ENCODE results near the gene CABLES2. TPM values are rescaled to one million over a fixed set of nuclear protein-coding genes. Genes with fewer than 3 reads are reported as not detected.

Gene CABLES2
- total and polyA plus RNA-seq, 4 donors = 0.92 to 3.2 (median 2.0) TPM

GRCh38 chr20:62348604-62349003 lies 58.5 kb downstream of the CABLES2 start:
- TF ChIP-seq NR2F2 (IDR thresholded peaks at IDR 0.05) = no peak
- TF ChIP-seq HNF4A (conservative IDR thresholded peaks at IDR 0.05) = no peak
- TF ChIP-seq FOXA2 (IDR thresholded peaks at IDR 0.05) = no peak
- no peak for TF ChIP-seq SP1 (IDR thresholded peaks at IDR 0.05)
- TF ChIP-seq HNF4G (IDR thresholded peaks at IDR 0.05) = no peak
- Histone ChIP-seq H3K9me3 (ENCODE audit: control insufficient read depth in 4 of 4, low read length in 3 of 4) (no peaks in the 10 kb centered on the region), H3K9ac (ENCODE audit: low read depth in 1 of 2, low read length in 2 of 2) (no peak overlapping the region), H3K27me3 (ENCODE audit: control insufficient read depth in 4 of 4, insufficient read depth in 4 of 4, low read length in 3 of 4) (no peaks in the 10 kb centered on the region), H3K27ac (ENCODE audit: low read depth in 1 of 2, low read length in 2 of 2) (no peak overlapping the region), H3K4me1 (ENCODE audit: control insufficient read depth in 4 of 4, insufficient read depth in 4 of 4, low read length in 3 of 4) (peaks cover 5 to 16% (median 11%) of the 10 kb centered on the region in 4 donors), H3K4me3 (ENCODE audit: low read depth in 1 of 3, low read length in 3 of 3) (no peak overlapping the region), H3K36me3 (ENCODE audit: control insufficient read depth in 4 of 4, insufficient read depth in 3 of 4, low read depth in 1 of 4, low read length in 3 of 4) (peaks cover 0 to 20% (median 7%) of the 10 kb centered on the region in 4 donors)
- WGBS = 94% methylated on average over 1 of the region's 1 CpG
- no peak for DNase-seq (ENCODE audit: low spot score)

DNA sequence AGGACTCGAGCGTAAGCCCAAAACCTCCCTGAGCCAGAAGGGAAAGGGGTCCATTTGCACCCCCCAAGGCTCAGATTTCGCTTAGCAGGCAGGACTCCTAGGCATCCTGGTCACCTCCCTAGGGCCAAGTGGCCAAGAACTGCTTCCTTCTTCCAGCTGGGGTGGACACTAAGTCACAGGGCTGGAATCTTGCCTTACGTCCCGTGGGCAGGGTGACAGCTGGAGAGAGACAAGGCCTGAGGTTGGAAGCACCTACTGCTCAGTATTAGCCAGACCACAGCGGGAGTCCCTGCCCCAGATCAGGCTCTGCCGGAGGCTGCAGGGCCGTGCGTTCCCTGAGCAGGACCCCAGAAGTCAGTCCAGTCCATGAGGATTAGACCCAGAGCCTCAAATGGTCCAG lies 59.6 kb downstream of the CABLES2 start:
- TF ChIP-seq, protein P1, sequence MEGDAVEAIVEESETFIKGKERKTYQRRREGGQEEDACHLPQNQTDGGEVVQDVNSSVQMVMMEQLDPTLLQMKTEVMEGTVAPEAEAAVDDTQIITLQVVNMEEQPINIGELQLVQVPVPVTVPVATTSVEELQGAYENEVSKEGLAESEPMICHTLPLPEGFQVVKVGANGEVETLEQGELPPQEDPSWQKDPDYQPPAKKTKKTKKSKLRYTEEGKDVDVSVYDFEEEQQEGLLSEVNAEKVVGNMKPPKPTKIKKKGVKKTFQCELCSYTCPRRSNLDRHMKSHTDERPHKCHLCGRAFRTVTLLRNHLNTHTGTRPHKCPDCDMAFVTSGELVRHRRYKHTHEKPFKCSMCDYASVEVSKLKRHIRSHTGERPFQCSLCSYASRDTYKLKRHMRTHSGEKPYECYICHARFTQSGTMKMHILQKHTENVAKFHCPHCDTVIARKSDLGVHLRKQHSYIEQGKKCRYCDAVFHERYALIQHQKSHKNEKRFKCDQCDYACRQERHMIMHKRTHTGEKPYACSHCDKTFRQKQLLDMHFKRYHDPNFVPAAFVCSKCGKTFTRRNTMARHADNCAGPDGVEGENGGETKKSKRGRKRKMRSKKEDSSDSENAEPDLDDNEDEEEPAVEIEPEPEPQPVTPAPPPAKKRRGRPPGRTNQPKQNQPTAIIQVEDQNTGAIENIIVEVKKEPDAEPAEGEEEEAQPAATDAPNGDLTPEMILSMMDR (IDR thresholded peaks at IDR 0.05; ENCODE audit: low read depth, low read length, missing input control) = no peak
- TF ChIP-seq EGR1 (IDR thresholded peaks at IDR 0.05; ENCODE audit: low read depth in 2 of 2) (no peak), FOXA1 (IDR thresholded peaks at IDR 0.05) (no peak)
- H3K27ac ChIP-seq (ENCODE audit: low read depth in 1 of 2, low read length in 2 of 2) = no peak overlapping the region
- H3K36me3 ChIP-seq (ENCODE audit: control insufficient read depth in 4 of 4, insufficient read depth in 3 of 4, low read depth in 1 of 4, low read length in 3 of 4) = peaks cover 0 to 20% (median 7%) of the 10 kb centered on the region in 4 donors
- no peaks in the 10 kb centered on the region for H3K27me3 ChIP-seq (ENCODE audit: control insufficient read depth in 4 of 4, insufficient read depth in 4 of 4, low read length in 3 of 4)
- DNase-seq (ENCODE audit: low spot score) = no peak
- no peaks in the 10 kb centered on the region for H3K9me3 ChIP-seq (ENCODE audit: control insufficient read depth in 4 of 4, low read length in 3 of 4)
- H3K4me3 ChIP-seq (ENCODE audit: low read depth in 1 of 3, low read length in 3 of 3) = no peak overlapping the region
- peaks cover 3 to 11% (median 6%) of the 10 kb centered on the region in 4 donors for H3K4me1 ChIP-seq (ENCODE audit: control insufficient read depth in 4 of 4, insufficient read depth in 4 of 4, low read length in 3 of 4)
- 89% methylated on average over 9 of the region's 9 CpGs for WGBS
- no peak overlapping the region for H3K9ac ChIP-seq (ENCODE audit: low read depth in 1 of 2, low read length in 2 of 2)

GRCh38 chr20:62347151-62347404 lies 60.0 kb downstream of the CABLES2 start:
- Histone ChIP-seq H3K36me3 (ENCODE audit: control insufficient read depth in 4 of 4, insufficient read depth in 3 of 4, low read depth in 1 of 4, low read length in 3 of 4) (peaks cover 0 to 20% (median 7%) of the 10 kb centered on the region in 4 donors), H3K27ac (ENCODE audit: low read depth in 1 of 2, low read length in 2 of 2) (no peak overlapping the region), H3K27me3 (ENCODE audit: control insufficient read depth in 4 of 4, insufficient read depth in 4 of 4, low read length in 3 of 4) (no peaks in the 10 kb centered on the region), H3K4me1 (ENCODE audit: control insufficient read depth in 4 of 4, insufficient read depth in 4 of 4, low read length in 3 of 4) (peaks cover 0 to 7% (median 4%) of the 10 kb centered on the region in 4 donors), H3K4me3 (ENCODE audit: low read depth in 1 of 3, low read length in 3 of 3) (no peak overlapping the region), H3K9ac (ENCODE audit: low read depth in 1 of 2, low read length in 2 of 2) (no peak overlapping the region), H3K9me3 (ENCODE audit: control insufficient read depth in 4 of 4, low read length in 3 of 4) (no peaks in the 10 kb centered on the region)
- TF ChIP-seq FOXA1 (IDR thresholded peaks at IDR 0.05) (no peak), HNF4A (conservative IDR thresholded peaks at IDR 0.05) (no peak), EGR1 (IDR thresholded peaks at IDR 0.05; ENCODE audit: low read depth in 2 of 2) (no peak), REST (IDR thresholded peaks at IDR 0.05) (no peak), HNF4G (IDR thresholded peaks at IDR 0.05) (no peak), YY1 (IDR thresholded peaks at IDR 0.05) (no peak), ATF3 (IDR thresholded peaks at IDR 0.05) (no peak), TAF1 (conservative IDR thresholded peaks at IDR 0.05) (no peak), GABPA (IDR thresholded peaks at IDR 0.05 in 1 of 2, conservative IDR thresholded peaks at IDR 0.05 in 1 of 2) (no peak), JUND (IDR thresholded peaks at IDR 0.05) (no peak), NR2F2 (IDR thresholded peaks at IDR 0.05) (no peak), RAD21 (IDR thresholded peaks at IDR 0.05) (no peak), FOXA2 (IDR thresholded peaks at IDR 0.05) (no peak), SP1 (IDR thresholded peaks at IDR 0.05) (no peak), RXRA (IDR thresholded peaks at IDR 0.05) (no peak)
- TF ChIP-seq, protein P1 (IDR thresholded peaks at IDR 0.05; ENCODE audit: low read depth, low read length, missing input control) = no peak
- TF ChIP-seq, protein P2, sequence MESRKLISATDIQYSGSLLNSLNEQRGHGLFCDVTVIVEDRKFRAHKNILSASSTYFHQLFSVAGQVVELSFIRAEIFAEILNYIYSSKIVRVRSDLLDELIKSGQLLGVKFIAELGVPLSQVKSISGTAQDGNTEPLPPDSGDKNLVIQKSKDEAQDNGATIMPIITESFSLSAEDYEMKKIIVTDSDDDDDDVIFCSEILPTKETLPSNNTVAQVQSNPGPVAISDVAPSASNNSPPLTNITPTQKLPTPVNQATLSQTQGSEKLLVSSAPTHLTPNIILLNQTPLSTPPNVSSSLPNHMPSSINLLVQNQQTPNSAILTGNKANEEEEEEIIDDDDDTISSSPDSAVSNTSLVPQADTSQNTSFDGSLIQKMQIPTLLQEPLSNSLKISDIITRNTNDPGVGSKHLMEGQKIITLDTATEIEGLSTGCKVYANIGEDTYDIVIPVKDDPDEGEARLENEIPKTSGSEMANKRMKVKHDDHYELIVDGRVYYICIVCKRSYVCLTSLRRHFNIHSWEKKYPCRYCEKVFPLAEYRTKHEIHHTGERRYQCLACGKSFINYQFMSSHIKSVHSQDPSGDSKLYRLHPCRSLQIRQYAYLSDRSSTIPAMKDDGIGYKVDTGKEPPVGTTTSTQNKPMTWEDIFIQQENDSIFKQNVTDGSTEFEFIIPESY (IDR thresholded peaks at IDR 0.05) = no peak
- TF ChIP-seq, protein P3, sequence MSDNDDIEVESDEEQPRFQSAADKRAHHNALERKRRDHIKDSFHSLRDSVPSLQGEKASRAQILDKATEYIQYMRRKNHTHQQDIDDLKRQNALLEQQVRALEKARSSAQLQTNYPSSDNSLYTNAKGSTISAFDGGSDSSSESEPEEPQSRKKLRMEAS (IDR thresholded peaks at IDR 0.05) = no peak
- no peak for DNase-seq (ENCODE audit: low spot score)
- WGBS = 96% methylated on average over 10 of the region's 10 CpGs

Measured in liver (tissue), 9 donors.